GM20431 (cell line): ENCODE results near the gene RPL31.
"Not testable (repeated sequence)": the region's sequence is repeated elsewhere in the genome, so short reads cannot be mapped to it uniquely, and the experiment has no call there.

Experiments used
- in situ Hi-C: fragments of 300-500 bp; cut with MseI, MboI; formaldehyde crosslinking; loops from one replicate; pipeline ENCODE4 v1.15.0; 2020; ENCODE audit warnings: low sequenced_read_pairs; ENCODE audit not compliant: unreplicated experiment

RPL31 gene

GRCh38 chr2:101047075-101047766, 45.1 kb downstream of the RPL31 start:
- in situ Hi-C loops = no loop called here

DNA sequence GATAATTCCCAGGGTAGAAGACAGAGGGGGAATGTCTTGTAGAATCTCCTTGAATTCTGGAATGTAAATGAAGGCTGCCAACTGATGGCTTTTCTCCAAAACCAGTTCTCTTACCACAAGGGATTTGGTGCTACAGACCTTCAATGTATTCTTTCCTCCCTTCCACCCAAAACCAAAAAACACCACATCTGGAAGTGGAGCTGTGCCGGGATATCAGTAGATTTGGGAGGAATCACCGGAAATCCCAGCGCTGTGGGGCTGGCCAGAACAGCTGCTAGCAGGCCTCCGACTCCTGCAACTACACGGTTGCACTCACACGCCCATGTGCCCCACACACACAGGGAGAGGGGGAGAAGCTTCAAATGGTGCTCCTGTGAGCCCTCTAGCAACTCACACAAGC, 45.7 kb downstream of the RPL31 start:
- in situ Hi-C loops = no loop called here

DNA sequence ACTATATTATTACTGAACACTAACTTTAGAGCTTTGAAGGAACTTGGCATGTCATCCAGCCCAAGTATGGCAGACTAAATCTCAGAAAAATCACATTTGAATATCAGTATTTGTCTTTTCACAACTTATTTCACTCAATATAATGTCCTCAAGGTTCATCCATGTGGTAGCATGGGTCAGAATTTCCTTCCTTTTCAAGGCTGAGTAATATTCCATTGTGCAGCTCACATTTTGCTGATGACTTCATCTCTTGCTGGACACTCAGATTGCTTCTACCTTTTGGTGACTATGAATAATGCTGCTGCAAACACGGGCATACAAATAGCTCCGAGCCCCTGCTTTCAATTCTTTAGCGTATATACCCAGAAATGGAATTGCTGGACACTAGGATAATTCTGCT, 46.7 kb downstream of the RPL31 start:
- in situ Hi-C loops = no loop called here

GRCh38 chr2:101050886-101051285, 48.8 kb downstream of the RPL31 start:
- in situ Hi-C loops = not testable (repeated sequence)

DNA sequence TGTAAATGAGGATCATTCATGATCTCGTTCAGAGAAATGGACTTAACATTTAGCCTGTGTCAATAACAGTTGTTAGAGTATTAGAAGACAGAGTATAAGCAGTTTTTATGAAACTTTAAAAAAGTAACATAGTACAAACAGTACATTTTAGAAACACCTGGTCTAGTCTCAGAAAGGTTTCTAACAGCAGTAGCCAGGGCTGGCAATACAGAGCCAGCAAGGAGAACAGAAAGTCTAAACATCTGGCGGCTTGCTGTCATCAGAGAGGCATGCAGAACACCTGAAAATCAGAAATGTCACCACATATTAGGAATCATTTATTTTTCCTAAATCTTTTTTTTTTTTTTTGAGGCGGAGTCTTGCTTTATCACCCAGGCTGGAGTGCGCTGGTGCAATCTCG, 50.1 kb downstream of the RPL31 start:
- in situ Hi-C loops = no loop called here

GRCh38 chr2:101053117-101053516, 51.0 kb downstream of the RPL31 start:
- in situ Hi-C loops = no loop called here
